ENCODE data around the gene MON1A. TPM values are rescaled to one million over a fixed set of nuclear protein-coding genes. Genes with fewer than 3 reads are reported as not detected.

Gene MON1A
- total RNA-seq, 4 donors from 2014 or later = 6.7 to 9.4 (median 7.1) TPM

DNA sequence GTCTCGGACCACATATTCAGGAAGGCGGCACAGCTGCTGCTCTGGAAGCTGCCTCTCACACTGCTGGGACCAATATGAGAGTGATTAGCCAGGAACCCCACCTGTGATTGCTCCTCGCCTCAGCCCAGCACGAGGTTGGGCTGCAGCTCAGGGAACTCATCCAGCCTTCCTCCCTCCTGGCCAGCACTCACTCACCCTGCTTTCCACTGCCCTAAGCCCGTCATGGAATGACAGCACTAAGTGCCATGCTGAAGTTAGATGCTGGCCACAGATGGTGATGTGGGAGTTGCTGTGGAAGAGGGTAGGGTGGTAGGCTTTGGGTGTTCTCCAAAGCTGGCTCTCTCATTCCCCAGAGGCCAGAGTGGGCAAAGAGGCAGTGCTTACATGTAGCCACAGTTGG lies 33.3 kb downstream of the MON1A start:
- no peak for TF ChIP-seq CTCF (IDR thresholded peaks at IDR 0.05; ENCODE audit: low read depth)

GRCh38 chr3:49895791-49896190 lies 33.8 kb downstream of the MON1A start:
- TF ChIP-seq CTCF (IDR thresholded peaks at IDR 0.05; ENCODE audit: low read depth) = no peak

DNA sequence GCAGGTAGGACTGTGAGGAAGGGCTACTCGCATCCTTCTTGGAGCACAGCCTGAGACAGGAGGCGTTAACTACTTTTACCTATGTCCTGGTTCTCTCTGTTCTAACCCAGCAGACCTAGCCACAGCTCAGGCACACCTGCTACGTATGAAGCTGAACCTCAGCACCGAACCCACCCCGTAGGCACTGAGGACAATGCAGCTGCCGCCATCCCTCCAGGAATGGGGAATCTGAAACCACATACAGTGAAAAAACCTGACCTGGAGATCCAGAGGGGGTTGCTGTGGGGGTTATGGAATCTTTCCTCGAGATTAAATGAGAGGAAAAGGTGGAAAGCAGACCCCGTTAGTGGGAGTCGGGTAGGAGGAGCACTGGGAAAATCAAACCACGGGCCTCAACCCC lies 40.3 kb downstream of the MON1A start:
- TF ChIP-seq CTCF (IDR thresholded peaks at IDR 0.05; ENCODE audit: low read depth) = no peak

DNA sequence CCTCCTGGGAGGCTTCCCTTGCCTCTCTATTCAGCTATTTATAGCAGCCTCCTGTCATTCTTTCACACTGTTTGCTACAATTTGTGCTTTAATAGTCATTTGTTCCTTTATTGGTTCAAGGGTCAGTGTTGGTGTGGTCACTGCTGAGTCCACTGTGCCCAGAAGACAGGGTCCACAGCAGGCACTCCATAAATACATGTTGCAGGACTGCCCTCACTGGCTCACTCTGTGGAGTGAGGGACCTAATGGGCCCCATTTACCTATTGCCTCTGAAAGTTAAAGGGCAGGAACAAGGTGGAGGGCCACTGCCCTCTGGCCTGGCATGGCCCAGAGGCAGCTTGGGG lies 42.7 kb downstream of the MON1A start:
- no peak for TF ChIP-seq CTCF (IDR thresholded peaks at IDR 0.05; ENCODE audit: low read depth)

GRCh38 chr3:49883998-49884397 lies 45.6 kb downstream of the MON1A start:
- TF ChIP-seq CTCF (IDR thresholded peaks at IDR 0.05; ENCODE audit: low read depth) = no peak

- TF ChIP-seq CTCF (IDR thresholded peaks at IDR 0.05; ENCODE audit: low read depth) = no peak
Measured at GRCh38 chr3:49882166-49882565, 47.4 kb downstream of the MON1A start.

GRCh38 chr3:49880581-49881315 lies 48.9 kb downstream of the MON1A start:
- no peak for TF ChIP-seq CTCF (IDR thresholded peaks at IDR 0.05; ENCODE audit: low read depth)

All from subcutaneous adipose tissue (tissue), 4 donors.